ENCODE data around the gene FICD.

Gene FICD

GRCh38 chr12:108491256-108491655, 23.8 kb upstream of the FICD start:
- TF ChIP-seq YY1 (IDR thresholded peaks at IDR 0.05; ENCODE audit: insufficient read depth, insufficient read length) (no peak), ZNF274 (IDR thresholded peaks at IDR 0.05; ENCODE audit: low read depth, low read length) (no peak), SUZ12 (IDR thresholded peaks at IDR 0.05; ENCODE audit: extremely low read depth, insufficient read depth, insufficient read length) (no peak)
- no peaks in the 10 kb centered on the region for H3K9me3 ChIP-seq (ENCODE audit: insufficient read depth, low read length)
- H3K9ac ChIP-seq (ENCODE audit: insufficient read length, low read depth), result no peak overlapping the region
- H3K4me1 ChIP-seq (ENCODE audit: insufficient read depth, insufficient read length), result no peaks in the 10 kb centered on the region
- no peaks in the 10 kb centered on the region for H3K36me3 ChIP-seq (ENCODE audit: insufficient read depth, insufficient read length, low read length)
- no peak for DNase-seq (ENCODE audit: low read depth, low spot score)
- no peak overlapping the region for H3K4me3 ChIP-seq (ENCODE audit: insufficient read length, low read depth)
- no peaks in the 10 kb centered on the region for H3K27me3 ChIP-seq (ENCODE audit: insufficient read depth, insufficient read length)

- Histone ChIP-seq H3K4me1 (ENCODE audit: insufficient read depth, insufficient read length) (no peaks in the 10 kb centered on the region), H3K9ac (ENCODE audit: insufficient read length, low read depth) (no peak overlapping the region), H3K27me3 (ENCODE audit: insufficient read depth, insufficient read length) (no peaks in the 10 kb centered on the region), H3K9me3 (ENCODE audit: insufficient read depth, low read length) (no peaks in the 10 kb centered on the region), H3K4me3 (ENCODE audit: insufficient read length, low read depth) (no peak overlapping the region), H3K36me3 (ENCODE audit: insufficient read depth, insufficient read length, low read length) (no peaks in the 10 kb centered on the region)
- TF ChIP-seq YY1 (IDR thresholded peaks at IDR 0.05; ENCODE audit: insufficient read depth, insufficient read length) (no peak), ZNF274 (IDR thresholded peaks at IDR 0.05; ENCODE audit: low read depth, low read length) (no peak), SUZ12 (IDR thresholded peaks at IDR 0.05; ENCODE audit: extremely low read depth, insufficient read depth, insufficient read length) (no peak)
- DNase-seq (ENCODE audit: low read depth, low spot score), result no peak
Measured at GRCh38 chr12:108495054-108495453, 20.0 kb upstream of the FICD start.

GRCh38 chr12:108495823-108496579, 19.1 kb upstream of the FICD start:
- no peaks in the 10 kb centered on the region for H3K9me3 ChIP-seq (ENCODE audit: insufficient read depth, low read length)
- DNase-seq (ENCODE audit: low read depth, low spot score), result no peak
- no peak overlapping the region for H3K4me3 ChIP-seq (ENCODE audit: insufficient read length, low read depth)
- TF ChIP-seq YY1 (IDR thresholded peaks at IDR 0.05; ENCODE audit: insufficient read depth, insufficient read length), result no peak
- no peak for TF ChIP-seq ZNF274 (IDR thresholded peaks at IDR 0.05; ENCODE audit: low read depth, low read length)
- no peak for TF ChIP-seq SUZ12 (IDR thresholded peaks at IDR 0.05; ENCODE audit: extremely low read depth, insufficient read depth, insufficient read length)
- no peaks in the 10 kb centered on the region for H3K4me1 ChIP-seq (ENCODE audit: insufficient read depth, insufficient read length)
- H3K36me3 ChIP-seq (ENCODE audit: insufficient read depth, insufficient read length, low read length), result no peaks in the 10 kb centered on the region
- H3K9ac ChIP-seq (ENCODE audit: insufficient read length, low read depth), result no peak overlapping the region
- H3K27me3 ChIP-seq (ENCODE audit: insufficient read depth, insufficient read length), result no peaks in the 10 kb centered on the region

GRCh38 chr12:108498136-108498535, 16.9 kb upstream of the FICD start:
- no peak overlapping the region for H3K4me3 ChIP-seq (ENCODE audit: insufficient read length, low read depth)
- no peaks in the 10 kb centered on the region for H3K27me3 ChIP-seq (ENCODE audit: insufficient read depth, insufficient read length)
- TF ChIP-seq ZNF274 (IDR thresholded peaks at IDR 0.05; ENCODE audit: low read depth, low read length), result no peak
- TF ChIP-seq SUZ12 (IDR thresholded peaks at IDR 0.05; ENCODE audit: extremely low read depth, insufficient read depth, insufficient read length), result no peak
- TF ChIP-seq YY1 (IDR thresholded peaks at IDR 0.05; ENCODE audit: insufficient read depth, insufficient read length), result no peak
- peaks cover 12% of the 10 kb centered on the region for H3K9me3 ChIP-seq (ENCODE audit: insufficient read depth, low read length)
- no peak overlapping the region for H3K9ac ChIP-seq (ENCODE audit: insufficient read length, low read depth)
- H3K36me3 ChIP-seq (ENCODE audit: insufficient read depth, insufficient read length, low read length), result no peaks in the 10 kb centered on the region
- no peak for DNase-seq (ENCODE audit: low read depth, low spot score)
- H3K4me1 ChIP-seq (ENCODE audit: insufficient read depth, insufficient read length), result no peaks in the 10 kb centered on the region

GRCh38 chr12:108502922-108503321, 12.2 kb upstream of the FICD start:
- no peaks in the 10 kb centered on the region for H3K36me3 ChIP-seq (ENCODE audit: insufficient read depth, insufficient read length, low read length)
- peaks cover 24% of the 10 kb centered on the region for H3K9me3 ChIP-seq (ENCODE audit: insufficient read depth, low read length)
- H3K4me1 ChIP-seq (ENCODE audit: insufficient read depth, insufficient read length), result no peaks in the 10 kb centered on the region
- DNase-seq (ENCODE audit: low read depth, low spot score), result no peak
- no peaks in the 10 kb centered on the region for H3K27me3 ChIP-seq (ENCODE audit: insufficient read depth, insufficient read length)
- H3K4me3 ChIP-seq (ENCODE audit: insufficient read length, low read depth), result no peak overlapping the region
- H3K9ac ChIP-seq (ENCODE audit: insufficient read length, low read depth), result no peak overlapping the region
- TF ChIP-seq YY1 (IDR thresholded peaks at IDR 0.05; ENCODE audit: insufficient read depth, insufficient read length), result no peak
- no peak for TF ChIP-seq SUZ12 (IDR thresholded peaks at IDR 0.05; ENCODE audit: extremely low read depth, insufficient read depth, insufficient read length)
- TF ChIP-seq ZNF274 (IDR thresholded peaks at IDR 0.05; ENCODE audit: low read depth, low read length), result no peak

GRCh38 chr12:108505129-108505528, 9.9 kb upstream of the FICD start:
- no peaks in the 10 kb centered on the region for H3K4me1 ChIP-seq (ENCODE audit: insufficient read depth, insufficient read length)
- no peak for TF ChIP-seq ZNF274 (IDR thresholded peaks at IDR 0.05; ENCODE audit: low read depth, low read length)
- TF ChIP-seq SUZ12 (IDR thresholded peaks at IDR 0.05; ENCODE audit: extremely low read depth, insufficient read depth, insufficient read length), result no peak
- no peak for DNase-seq (ENCODE audit: low read depth, low spot score)
- H3K36me3 ChIP-seq (ENCODE audit: insufficient read depth, insufficient read length, low read length), result no peaks in the 10 kb centered on the region
- H3K9me3 ChIP-seq (ENCODE audit: insufficient read depth, low read length), result peaks cover 32% of the 10 kb centered on the region
- H3K27me3 ChIP-seq (ENCODE audit: insufficient read depth, insufficient read length), result no peaks in the 10 kb centered on the region
- H3K9ac ChIP-seq (ENCODE audit: insufficient read length, low read depth), result no peak overlapping the region
- H3K4me3 ChIP-seq (ENCODE audit: insufficient read length, low read depth), result no peak overlapping the region

- Histone ChIP-seq H3K36me3 (ENCODE audit: insufficient read depth, insufficient read length, low read length) (no peaks in the 10 kb centered on the region), H3K4me1 (ENCODE audit: insufficient read depth, insufficient read length) (no peaks in the 10 kb centered on the region), H3K4me3 (ENCODE audit: insufficient read length, low read depth) (no peak overlapping the region), H3K9ac (ENCODE audit: insufficient read length, low read depth) (no peak overlapping the region), H3K9me3 (ENCODE audit: insufficient read depth, low read length) (peaks cover 20% of the 10 kb centered on the region), H3K27me3 (ENCODE audit: insufficient read depth, insufficient read length) (no peaks in the 10 kb centered on the region)
- TF ChIP-seq YY1 (IDR thresholded peaks at IDR 0.05; ENCODE audit: insufficient read depth, insufficient read length), result no peak
- TF ChIP-seq ZNF274 (IDR thresholded peaks at IDR 0.05; ENCODE audit: low read depth, low read length), result no peak
- no peak for TF ChIP-seq SUZ12 (IDR thresholded peaks at IDR 0.05; ENCODE audit: extremely low read depth, insufficient read depth, insufficient read length)
- DNase-seq (ENCODE audit: low read depth, low spot score), result no peak
Measured at GRCh38 chr12:108507971-108508642, 7.0 kb upstream of the FICD start.
